NCI-H748 treated with DMSO at 0.1 percent for 48 hours (cell line): Measurements from ENCODE around the gene RBCK1.
"Not testable (repeated sequence)": the region's sequence is repeated elsewhere in the genome, so short reads cannot be mapped to it uniquely, and the experiment has no call there.

Source experiments
- DNase-seq: peaks from one replicate; lab custom pipeline; 2025; lab: John Stamatoyannopoulos, UW

Gene RBCK1

DNA sequence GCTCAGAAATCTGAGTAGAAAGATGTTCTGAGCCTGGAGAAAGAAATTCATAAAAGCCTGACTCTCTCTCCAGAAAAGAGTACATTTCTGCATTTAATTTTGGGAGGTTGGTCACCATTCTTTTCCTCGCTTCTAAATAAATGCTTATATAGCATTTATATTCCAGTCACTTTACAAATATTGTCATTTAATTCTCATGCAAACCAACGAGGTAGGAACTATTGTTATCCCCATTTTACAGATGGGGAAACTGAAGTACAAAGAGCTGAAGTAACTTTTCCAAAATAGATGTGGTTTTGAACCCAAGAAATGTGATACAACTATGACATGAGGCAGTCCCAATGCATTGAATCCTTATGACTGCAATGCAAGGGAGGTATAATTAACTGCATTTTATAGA, 32.0 kb upstream of the RBCK1 start:
- no peak for DNase-seq

DNA sequence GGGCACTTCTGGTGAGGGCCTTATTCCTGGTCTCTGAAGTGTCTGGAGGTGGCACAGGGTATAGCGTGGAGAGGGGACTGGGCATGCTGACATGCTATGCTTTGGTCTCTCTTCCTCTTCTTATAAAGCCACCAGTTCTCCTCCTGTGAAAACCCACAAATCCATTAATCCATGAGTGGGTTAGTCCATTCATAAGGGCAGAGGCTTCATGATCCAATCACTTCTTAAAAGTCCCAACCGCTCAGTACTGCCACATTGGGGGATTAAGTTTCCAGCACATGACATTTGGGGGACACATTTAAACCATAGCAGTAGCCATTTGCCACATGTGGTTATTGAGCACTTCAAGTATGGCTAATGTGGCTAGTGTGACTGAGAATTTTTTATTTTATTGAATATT, 31.3 kb upstream of the RBCK1 start:
- DNase-seq = no peak

DNA sequence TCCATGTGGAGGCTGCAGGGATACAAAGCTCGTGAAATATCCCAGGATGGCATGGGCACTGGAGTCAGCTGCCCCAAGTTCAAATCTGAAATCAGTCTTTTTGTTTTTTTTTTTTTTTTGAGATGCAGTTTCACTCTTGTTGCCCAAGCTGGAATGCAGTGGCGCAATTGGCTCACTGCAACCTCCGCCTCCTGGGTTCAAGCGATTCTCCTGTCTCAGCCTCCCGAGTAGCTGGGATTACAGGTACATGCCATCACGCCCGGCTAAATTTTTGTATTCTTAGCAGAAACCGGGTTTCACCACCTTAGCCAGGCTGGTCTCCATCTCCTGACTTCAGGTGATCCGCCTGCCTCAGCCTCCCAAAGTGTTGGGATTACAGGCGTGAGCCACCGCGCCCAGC, 30.5 kb upstream of the RBCK1 start:
- DNase-seq = not testable (repeated sequence)

DNA sequence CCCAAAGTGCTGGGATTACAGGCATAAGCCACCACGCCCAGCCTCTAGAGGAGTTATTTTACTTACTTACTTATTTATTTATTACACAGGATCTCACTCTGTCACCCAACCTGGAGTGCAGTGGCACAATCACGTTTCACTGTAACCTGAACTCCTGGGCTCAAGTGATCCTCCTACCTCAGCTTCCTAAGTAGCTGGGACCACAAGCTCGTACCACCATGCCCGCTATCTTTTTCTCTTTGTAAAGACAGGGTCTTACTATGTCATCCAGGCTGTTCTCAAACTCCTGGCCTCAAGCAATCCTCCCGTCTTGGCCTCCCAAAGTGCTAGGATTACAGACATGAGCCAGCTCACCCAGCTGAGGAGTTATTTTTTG, 29.1 kb upstream of the RBCK1 start:
- DNase-seq = no peak

DNA sequence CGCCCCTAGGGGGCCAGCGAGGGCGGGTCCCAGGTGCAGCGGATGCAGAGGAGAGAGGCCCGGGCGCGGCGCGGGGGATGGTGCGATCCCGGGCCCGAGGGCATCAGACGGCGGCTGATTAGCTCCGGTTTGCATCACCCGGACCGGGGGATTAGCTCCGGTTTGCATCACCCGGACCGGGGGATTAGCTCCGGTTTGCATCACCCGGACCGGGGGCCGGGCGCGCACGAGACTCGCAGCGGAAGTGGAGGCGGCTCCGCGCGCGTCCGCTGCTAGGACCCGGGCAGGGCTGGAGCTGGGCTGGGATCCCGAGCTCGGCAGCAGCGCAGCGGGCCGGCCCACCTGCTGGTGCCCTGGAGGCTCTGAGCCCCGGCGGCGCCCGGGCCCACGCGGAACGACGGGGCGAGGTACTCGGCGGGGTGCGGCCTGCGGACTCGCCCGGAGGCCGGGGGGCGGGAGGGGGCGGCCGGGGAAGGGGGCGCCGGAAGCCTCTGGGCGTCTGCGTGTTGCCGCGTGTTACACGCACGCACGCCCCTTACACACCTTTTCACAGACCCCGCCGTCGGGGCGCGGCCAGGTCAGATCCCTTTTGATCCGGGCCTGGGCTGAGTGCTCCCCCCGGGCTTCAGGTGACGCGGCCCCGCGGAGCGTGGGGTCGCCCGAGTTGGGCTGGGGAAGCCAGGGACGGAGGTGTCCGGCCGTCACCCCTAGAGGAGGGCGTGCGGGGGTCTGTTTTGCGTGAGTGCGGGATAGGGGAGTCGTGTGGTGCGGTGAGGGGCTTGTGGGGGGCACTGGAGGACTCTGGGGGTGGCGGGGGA, 27.1 kb upstream of the RBCK1 start:
- DNase-seq = no peak

DNA sequence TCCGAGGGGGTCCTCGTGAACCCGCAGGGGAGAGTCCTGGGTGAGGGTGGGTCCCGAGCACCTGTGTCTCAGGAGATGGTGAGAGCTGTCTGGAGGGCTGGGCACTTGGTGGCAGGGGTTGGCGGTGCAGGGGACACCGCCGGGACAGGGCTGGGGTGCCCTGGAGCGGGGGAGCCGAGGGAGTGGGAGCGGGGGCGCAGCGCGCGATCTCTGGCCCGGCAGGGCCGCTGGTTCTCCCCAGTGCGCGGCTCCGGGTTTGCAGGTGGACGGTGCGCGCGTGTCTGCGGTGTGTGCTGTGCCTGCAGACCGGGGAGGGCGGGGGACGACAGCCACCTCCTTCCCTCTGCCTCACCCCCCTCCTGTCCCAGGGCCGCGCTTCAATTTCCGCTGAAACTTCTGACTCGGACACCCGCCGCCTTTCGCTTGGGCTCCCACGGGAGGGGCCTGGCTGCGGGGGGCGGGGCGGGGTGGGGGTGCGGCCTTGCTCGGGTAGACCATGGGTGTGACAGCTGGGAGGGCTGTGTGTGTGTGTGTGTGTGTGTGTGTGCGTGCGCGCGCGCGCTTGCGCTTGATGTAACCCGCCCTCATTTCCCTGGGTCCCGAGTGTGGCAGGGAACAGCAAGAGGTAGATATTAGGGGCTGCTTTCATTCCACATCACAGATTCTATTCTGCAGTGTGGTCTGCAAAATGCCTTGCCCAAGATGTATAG, 26.4 kb upstream of the RBCK1 start:
- DNase-seq = peak; percentile 57

DNA sequence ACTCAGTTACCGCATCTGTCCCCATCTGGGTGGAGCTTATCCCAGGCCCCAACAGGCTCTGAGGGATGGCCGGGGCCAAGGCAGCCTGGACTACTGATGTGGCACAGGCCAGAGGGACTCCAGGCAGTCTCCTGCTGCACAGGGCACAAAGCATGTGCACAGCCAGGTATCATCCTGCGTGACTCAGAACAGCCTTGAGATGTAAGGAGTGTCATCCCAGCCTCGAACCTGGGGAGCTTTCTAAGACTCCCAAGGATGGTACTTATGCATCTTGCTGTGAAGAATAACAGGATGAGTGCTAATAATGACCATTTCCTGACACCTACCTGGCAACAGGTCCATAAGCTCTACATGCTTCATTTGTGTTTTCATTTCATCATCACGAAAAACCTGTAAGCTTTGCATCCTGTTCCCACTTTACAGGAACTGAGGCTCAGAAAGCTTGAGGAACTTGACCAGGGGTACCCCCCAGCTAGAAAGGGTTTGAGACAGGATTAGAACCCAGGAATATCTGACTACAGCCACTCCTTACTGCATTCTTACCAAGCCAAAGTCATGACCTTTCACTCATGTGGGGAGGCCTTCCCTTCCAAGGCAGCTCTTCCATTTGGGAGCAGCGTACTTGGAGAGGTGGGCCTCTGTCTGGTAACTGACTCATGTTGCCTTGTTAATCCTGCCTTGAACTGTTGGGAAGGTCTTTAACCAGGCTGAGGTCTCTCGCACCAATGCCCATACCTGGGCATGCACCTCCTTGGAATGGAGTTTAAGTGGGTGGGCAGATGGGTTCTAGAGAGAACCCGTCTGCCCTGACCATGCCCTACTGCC, 25.6 kb upstream of the RBCK1 start:
- DNase-seq = no peak

DNA sequence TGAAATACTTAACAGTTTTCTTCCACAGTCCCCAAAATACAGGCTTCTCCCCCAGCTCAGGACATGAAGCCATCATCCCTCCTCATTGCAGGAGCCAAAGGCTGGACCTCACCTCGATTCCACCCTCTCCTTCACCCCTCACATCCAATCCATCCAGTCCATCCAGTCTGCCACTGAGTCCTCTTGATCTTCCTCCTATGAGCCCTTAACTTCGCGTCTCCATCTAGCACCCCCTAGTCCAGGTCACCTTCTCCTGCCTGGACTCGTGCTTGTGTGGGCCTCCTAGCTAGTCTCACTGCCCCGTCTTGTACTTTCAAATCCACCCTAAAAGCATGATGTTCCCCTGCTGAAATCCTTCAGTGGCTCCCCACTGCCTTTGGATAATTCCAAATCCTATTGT, 24.2 kb upstream of the RBCK1 start:
- DNase-seq = no peak

DNA sequence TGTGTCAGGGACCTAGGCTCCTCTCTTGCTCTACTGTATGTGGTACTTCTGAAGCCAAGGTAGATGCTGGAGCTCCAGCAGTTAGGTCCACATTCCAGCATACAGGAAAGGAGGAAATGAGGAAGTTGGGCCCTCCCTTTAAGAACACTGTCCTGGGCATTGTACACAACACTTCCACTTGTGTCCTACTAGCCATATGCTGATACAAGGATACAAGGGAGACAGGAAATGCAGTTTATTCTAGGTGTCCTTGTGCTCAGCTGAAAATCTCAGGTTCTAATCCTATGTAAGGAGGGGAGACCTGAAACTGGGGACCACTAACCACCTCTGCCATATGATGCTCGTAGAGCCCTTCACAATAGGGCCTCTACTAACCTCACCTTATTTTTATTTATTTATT, 23.4 kb upstream of the RBCK1 start:
- DNase-seq = no peak

DNA sequence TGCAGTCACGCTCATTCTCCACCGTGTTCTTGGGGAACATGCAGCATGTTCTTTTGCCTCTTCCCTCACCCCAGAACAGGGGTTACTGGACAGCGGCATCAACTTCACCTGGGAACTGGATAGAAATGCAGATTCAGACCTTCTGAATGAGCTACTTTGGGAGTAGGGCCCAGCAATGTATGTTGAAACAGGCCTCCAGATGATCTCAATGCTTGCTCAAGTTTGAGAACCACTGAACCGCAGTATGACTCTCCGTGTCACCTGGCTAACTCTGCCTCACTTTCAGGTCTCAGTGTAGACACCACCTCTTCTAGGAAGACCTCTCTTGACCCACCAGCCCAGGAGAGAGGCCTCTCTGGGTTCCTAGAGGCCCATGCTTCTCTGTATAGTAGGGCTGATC, 22.7 kb upstream of the RBCK1 start:
- DNase-seq = no peak

DNA sequence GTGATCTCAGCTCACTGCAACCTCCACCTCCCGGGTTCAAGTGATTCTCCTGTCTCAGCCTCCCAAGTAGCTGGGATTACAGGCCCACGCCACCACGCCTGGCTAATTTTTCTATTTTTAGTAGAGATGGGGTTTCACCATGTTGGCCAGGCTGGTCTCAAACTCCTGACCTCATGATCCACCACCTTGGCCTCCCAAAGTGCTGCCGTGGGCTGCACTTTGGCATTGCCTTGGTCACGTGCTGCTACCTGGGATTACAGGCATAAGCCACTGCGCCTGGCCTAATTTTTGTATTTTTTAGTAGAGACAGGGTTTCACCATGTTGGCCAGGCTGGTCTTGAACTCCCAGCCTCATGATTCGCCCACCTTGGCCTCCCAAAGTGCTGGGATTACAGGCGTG, 21.5 kb upstream of the RBCK1 start:
- DNase-seq = not testable (repeated sequence)

DNA sequence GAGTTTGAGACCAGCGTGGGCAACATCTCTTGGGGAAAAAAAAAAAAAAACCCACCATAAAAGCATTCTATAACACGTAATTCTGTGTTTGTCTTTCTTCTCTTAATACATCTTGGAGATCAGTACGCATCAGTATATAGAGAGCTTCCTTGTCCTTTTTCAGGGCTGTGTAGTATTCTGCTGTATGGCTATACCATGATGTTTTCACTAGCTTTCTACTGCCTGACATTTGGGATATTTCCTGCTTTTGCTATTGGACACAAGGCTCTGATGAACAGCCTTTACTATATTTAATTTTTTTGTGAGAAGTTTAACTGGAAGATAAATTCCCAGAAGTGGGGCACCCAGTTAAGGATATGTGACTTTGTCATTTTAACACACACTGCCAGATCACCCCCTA, 20.6 kb upstream of the RBCK1 start:
- no peak for DNase-seq

DNA sequence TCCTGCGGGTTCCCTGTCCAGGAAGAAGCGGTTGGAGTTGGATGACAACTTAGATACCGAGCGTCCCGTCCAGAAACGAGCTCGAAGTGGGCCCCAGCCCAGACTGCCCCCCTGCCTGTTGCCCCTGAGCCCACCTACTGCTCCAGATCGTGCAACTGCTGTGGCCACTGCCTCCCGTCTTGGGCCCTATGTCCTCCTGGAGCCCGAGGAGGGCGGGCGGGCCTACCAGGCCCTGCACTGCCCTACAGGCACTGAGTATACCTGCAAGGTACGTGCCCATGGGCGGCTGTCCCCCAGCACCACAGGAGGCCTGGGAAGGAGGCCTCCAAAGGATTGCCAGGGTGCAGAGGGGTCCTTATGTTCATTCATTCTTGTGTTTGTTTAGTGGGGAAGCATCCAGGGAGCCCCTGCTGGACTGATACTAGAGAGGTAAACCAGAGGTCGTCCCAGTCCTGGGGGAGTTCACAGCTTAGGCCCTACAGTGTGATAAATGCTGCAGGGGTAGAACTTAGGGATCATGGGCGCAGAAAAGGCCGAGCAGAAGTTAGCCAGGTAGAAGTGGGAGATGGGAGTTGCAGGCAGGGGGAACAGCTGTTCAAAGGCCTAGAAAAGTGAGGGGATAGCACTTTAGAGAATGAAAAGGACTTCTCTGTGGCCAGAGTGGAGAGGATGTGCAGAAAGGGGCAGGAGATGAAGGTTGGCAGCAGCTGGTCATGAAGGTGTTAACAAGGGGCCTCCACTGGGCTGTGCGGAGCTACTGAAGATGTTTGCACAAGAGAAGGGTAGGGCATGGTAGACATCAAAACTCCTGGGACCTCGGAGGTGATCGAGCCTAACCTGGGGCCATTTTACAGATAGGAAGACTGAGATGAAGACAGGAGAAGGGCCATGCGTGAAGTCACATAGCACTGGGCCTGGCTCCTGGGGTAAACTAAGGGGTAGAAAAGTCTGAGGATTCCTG, 19.8 kb upstream of the RBCK1 start:
- no peak for DNase-seq

DNA sequence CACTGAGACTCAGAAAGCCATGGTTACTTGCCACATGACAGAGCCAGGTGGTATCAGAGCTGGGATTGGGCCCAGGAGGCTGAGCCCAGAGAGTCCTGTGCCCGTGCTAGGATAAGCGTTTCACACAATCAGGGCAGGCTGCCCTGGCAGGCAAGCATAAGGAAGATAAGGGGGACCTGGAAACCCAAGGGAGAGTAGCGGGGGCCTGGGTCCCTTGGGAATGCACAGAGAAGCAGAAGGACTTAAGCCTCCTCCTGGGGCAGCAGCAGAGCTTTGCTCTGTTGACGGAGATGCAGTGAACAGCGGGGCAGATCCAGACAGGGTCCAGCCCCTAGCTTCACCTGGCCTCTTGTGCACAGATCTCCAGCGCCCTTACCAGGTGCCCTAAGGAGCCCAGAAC, 18.9 kb upstream of the RBCK1 start:
- DNase-seq = no peak

DNA sequence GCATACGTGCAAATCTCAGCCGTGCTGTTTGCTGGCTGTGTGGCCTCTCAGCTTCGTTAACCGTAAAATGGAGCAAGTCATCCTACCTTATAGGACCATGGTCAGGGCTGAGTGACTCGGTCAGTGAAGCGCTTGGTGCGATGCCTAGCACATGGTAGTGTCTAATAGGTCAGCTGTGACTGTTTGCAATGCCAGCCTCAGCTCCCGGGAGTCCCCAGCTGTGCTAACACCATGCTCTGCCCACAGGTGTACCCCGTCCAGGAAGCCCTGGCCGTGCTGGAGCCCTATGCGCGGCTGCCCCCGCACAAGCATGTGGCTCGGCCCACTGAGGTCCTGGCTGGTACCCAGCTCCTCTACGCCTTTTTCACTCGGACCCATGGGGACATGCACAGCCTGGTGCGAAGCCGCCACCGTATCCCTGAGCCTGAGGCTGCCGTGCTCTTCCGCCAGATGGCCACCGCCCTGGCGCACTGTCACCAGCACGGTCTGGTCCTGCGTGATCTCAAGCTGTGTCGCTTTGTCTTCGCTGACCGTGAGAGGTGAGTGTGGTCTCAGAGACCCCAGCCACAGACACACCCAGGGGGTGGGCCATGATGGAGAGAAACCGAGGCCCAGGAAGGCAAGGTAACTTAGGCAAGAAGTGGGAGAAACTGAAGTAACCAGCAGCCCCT, 16.9 kb upstream of the RBCK1 start:
- no peak for DNase-seq

DNA sequence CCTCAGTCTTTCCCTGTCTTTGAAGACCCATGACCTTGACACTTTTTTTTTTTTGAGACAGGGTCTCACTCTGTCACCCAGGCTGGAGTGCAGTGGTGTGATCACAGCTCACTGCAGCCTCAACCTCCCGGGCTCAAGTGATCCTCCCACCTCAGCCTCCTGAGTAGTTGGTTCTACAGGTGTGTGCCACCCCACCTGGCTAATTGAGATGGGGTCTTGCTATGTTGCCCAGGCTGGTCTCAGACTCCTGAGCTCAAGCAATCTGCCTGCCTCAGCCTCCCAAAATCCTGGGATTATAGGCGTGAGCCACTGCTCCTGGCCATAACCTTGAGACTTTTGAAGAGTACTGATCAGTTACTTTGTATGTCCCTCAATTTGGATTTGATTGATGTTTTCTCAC, 14.8 kb upstream of the RBCK1 start:
- DNase-seq = not testable (repeated sequence)

DNA sequence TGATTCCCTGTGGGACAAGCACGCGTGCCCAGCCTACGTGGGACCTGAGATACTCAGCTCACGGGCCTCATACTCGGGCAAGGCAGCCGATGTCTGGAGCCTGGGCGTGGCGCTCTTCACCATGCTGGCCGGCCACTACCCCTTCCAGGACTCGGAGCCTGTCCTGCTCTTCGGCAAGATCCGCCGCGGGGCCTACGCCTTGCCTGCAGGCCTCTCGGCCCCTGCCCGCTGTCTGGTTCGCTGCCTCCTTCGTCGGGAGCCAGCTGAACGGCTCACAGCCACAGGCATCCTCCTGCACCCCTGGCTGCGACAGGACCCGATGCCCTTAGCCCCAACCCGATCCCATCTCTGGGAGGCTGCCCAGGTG, 11.9 kb upstream of the RBCK1 start:
- DNase-seq = no peak

DNA sequence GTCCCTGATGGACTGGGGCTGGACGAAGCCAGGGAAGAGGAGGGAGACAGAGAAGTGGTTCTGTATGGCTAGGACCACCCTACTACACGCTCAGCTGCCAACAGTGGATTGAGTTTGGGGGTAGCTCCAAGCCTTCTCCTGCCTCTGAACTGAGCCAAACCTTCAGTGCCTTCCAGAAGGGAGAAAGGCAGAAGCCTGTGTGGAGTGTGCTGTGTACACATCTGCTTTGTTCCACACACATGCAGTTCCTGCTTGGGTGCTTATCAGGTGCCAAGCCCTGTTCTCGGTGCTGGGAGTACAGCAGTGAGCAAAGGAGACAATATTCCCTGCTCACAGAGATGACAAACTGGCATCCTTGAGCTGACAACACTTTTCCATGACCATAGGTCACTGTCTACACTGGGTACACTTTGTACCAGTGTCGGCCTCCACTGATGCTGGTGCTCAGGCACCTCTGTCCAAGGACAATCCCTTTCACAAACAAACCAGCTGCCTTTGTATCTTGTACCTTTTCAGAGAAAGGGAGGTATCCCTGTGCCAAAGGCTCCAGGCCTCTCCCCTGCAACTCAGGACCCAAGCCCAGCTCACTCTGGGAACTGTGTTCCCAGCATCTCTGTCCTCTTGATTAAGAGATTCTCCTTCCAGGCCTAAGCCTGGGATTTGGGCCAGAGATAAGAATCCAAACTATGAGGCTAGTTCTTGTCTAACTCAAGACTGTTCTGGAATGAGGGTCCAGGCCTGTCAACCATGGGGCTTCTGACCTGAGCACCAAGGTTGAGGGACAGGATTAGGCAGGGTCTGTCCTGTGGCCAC, 11.3 kb upstream of the RBCK1 start:
- no peak for DNase-seq

DNA sequence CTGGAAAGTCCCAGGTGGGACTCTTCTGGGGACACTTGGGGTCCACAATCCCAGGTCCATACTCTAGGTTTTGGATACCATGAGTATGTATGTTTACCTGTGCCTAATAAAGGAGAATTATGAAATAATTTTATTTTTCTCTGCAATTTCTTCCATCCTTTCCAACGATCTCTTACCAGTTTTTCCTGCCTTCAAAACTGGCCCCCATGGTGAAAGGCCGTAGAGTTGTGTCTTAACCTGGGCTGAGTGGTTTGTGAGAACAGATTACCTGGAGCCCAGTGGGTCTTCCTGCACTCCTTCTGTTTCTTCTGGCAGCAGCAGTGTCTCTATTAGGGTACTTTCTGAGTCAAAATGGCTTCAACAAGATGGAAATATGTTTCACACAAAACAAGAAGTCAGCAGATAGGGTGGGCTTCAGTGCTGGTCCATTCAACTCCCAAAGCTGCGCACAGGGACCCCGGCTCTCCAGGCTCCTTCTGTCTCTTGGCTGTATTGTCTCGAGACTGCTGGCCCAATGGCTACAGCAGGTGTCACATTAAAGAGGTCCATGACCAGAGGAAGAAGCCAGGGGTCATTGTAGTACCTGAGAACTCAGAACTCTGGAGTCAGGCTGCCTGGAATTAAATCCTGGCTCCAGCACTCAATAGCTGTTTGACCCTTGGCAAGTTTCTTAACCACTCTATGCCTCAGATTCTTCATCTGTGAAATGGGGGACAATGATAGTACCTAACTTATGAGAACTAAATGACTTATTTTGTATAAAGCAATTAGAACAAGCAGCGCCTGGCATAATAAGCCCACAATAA, 10.5 kb upstream of the RBCK1 start:
- DNase-seq = no peak
